SW480 (cell line): Measurements from ENCODE around the gene TRIML2.
"Not testable (repeated sequence)": the region's sequence is repeated elsewhere in the genome, so short reads cannot be mapped to it uniquely, and the experiment has no call there.

Experiments
- DNase-seq: peaks from one replicate; pipeline ENCODE4 v3.0.0-alpha.2; 2016; ENCODE audit warnings: low spot score

TRIML2 gene

DNA sequence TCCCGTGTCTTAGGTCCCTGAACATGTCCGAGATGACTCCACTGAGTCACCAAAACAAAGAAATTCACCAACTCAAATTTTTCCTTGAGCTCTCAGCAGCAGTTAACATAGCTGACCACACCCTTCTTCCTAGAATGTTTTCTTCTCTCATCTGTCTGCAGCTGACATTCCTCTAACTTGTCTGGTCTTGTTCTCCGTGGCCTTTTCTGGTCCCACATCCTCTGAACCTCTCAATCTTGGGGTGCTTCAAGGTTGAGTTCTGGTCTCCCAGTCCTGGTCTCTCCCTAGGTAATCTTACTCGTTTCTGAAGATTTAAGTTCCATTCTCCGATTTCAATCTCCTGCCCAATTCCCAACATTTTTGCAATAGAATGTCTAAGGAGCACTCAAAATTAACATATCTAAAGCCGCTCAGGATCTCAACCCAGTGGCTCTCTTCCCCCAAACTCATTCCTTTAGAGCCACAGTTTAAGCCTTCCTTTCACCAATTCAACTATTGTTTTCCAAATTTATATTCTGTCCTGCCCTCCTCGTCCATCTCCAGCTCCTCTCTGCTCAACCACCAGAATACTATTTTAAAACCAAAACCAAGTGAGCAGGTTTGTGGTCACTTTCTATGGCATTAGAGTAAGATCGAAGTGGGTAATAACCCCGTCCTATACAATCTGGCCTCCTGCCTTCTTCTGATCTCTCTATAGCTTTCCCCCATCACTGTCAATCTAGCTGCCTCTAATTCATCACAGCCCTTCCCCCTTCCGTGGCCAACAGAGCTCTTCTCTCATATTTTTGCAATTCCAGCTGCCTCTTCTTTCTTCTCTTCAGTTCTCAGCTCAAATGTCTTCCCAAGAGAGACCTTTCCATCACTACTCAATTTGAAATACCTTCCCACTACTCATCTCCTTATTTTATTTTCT is 1.2 kb downstream of the TRIML2 start:
- no peak for DNase-seq

DNA sequence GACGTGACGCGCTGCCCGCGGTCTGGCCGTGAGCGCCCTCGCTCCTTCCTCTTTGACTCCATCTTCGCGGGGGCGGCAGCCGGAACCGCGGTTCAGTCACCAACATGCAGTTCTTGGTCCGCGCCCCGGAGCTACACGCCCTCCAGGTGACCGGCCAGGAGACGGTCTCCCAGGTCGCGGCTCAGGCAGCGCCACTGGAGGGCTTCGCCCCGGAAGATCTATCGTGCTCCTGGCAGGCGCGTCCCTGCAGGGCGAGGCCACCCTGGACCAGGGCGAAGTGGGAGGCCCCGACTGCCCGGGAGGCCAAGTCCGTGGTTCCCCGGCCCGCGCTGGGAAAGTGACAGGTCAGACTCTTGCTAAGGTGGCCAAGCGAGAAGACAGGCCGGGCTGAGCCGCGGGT is 2.9 kb downstream of the TRIML2 start:
- no peak for DNase-seq

DNA sequence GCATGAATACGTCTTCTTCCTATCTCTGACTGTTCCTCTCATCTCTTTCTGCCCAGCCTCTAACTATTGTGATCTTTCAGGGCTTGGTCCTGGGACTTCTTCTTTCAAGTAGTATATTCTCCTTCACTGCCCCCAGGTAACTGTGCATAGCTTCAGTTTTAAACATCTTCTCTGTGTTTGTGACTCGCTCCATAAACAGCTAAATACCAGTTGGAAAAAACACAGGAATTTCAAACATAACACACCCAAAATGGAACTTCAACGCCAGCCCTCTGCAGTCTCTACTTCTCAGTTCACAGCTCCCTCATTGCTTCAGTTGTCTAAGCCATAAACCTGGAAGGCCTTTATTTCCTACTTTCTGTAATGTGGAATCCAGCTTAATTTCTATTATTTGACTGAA is 16.6 kb downstream of the TRIML2 start:
- no peak for DNase-seq

- DNase-seq: no peak
Measured at GRCh38 chr4:188086858-188087257, 22.5 kb downstream of the TRIML2 start.

DNA sequence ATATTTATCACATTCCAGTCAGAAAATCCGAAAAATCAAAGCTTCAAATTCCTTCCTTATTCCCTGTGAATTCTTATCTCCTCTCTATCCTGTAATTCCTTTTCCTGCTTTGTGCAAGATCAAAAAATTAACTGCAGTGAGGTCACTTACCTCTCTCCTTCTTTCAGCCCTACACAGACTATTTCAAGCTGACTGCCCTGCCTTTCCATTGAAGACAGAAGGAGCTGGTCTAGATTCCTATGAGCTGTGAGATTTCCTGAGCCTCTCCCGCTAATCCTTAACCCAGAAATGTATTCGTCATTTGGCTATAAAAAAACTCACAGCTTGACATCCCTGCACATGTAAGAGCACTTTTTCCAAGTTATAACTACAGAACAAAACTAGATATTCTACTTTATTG is 26.6 kb downstream of the TRIML2 start:
- no peak for DNase-seq

DNA sequence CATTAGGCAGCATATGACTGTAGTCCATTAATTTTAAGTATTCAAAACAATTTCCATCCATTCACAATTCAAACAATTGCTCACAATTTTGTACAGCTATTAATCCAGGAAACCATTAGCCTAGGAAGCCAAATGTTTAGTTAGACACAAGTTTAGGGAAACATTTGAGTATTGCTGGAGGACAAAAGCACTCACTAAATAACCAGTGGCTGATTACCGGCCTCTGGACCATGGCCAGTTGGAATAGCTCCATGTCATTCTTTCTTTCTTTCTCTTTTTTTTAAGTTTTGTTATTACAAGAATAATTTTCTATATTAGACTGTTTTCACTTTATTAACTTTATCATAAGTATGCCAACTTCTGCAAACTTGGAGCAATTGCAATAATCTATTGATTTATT is 31.3 kb downstream of the TRIML2 start:
- no peak for DNase-seq

- no peak for DNase-seq
Measured at GRCh38 chr4:188076169-188076568, 33.2 kb downstream of the TRIML2 start.

GRCh38 chr4:188061083-188061482 is 48.3 kb downstream of the TRIML2 start:
- no peak for DNase-seq

DNA sequence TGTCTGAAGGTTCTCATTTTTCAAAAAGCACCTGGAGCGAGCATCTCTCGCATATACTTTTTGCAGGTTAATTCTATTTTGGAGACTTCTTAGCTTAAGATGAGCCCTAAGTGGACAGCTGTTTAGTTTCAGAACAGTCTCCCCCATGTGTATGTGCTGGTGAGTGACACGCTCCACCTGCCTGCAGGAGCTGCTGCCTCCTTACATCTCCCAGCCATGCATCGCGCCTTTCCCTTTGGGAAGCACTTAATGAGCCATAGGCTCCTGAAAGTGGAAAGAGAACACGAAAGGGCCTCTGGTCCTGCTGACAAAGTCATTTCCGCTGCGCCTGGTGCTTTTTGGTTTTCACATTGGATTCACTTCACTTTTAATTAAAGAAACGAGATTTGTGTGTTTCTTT is 56.1 kb downstream of the TRIML2 start:
- DNase-seq: no peak

DNA sequence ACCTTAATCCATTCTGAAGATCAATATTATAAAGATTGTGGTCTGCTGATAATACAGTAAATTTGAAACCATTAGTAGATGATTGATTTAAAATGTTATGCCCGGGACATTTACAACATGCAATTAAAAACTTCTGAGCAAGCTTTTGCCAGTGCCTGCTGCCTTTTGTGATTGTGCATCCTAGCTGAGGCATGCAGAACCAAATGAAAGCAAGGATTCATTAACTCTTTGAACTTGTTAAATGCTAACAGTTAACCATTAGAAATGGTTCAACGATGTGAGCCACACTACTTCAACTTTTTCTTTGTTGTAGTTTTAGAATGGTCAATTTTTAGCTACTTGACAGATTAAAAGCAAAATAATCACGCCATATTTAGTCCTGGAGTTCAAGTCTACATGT is 62.7 kb downstream of the TRIML2 start:
- no peak for DNase-seq

GRCh38 chr4:188045461-188045860 is 63.9 kb downstream of the TRIML2 start:
- not testable (repeated sequence) for DNase-seq

- DNase-seq: no peak
Measured at GRCh38 chr4:188043154-188043553, 66.2 kb downstream of the TRIML2 start.

DNA sequence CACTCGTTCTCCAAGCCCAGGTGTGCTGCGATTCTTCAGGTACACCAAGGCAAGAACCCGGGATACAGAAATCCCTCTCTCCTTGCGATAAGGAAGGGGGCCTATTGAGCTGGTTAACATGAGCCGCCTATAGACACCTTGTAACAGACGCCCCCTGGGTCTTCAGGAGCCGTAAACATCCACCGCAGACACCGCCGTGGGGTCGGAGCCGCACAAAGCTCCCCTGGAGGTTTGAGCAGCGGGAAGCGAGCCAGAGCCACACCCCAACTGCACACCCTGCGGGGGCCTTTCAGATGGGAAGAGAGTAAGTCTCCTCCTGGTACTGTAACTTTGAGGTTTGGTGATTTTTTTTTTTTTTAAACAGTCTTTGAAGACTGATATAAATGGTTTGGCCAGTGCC is 67.2 kb downstream of the TRIML2 start:
- no peak for DNase-seq

- DNase-seq: no peak
Measured at GRCh38 chr4:188041721-188042120, 67.7 kb downstream of the TRIML2 start.
